HG03439 (cell line): ENCODE data around the gene ERV3-1.
"Not testable (repeated sequence)": the region's sequence is repeated elsewhere in the genome, so short reads cannot be mapped to it uniquely, and the experiment has no call there.

Experiments used
- ATAC-seq: cut with Tn5 transposase; IDR thresholded peaks from one replicate; pipeline ENCODE4 v1.9.1; 2021; ENCODE audit warnings: mild to moderate bottlenecking, moderate library complexity; ENCODE audit not compliant: unreplicated experiment

Gene ERV3-1

GRCh38 chr7:64945503-64946175 is 60.8 kb downstream of the ERV3-1 start:
- no peak for ATAC-seq

DNA sequence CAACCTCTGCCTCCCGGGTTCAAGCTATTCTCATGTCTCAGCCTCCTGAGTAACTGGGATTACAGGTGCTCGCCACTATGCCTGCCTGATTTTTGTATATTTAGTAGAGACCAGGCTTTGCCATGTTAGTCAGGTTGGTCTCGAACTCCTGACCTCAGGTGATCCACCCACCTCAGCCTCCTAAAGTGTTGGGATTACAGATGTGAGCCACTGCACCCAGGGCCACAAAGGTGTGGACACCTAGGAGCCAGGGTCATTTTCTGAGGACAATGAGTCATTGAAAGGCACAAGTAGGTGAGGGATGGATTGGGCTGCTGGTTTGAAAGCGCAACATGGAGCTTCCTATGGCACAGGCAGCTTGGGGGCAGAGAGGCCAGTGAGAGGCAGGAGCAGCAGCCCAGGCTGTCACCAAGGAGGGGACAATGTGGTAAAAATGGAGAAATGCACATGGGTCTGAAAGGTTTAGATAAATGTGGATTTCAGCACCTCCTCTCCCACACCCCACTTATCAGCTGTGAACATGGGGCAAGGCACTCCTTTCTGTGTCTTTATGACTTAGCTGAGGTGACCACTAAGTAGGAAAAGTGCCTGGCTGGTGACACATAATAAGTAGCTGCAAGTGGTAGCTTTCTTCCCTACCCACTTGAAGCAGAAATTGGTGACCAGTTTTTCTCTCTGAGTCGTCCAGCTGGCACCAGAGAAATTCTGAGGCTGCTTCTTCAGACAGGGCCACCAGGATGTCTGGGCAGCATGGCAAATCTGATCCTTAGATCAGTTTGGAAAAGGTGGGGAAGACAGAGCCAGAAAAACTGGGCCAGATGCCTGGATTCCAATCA is 61.6 kb downstream of the ERV3-1 start:
- not testable (repeated sequence) for ATAC-seq
